SU-DHL-6 (cell line): Measurements from ENCODE around the gene SUGP1.

Experiments
- CTCF ChIP-seq: fragments of 200-600 bp; sonication (generic); IDR thresholded peaks from one replicate; pipeline ENCODE4 v1.5.1; 2017; ENCODE audit warnings: antibody characterized with exemption, mild to moderate bottlenecking, low read length, moderate library complexity; ENCODE audit not compliant: insufficient read depth, poor library complexity, severe bottlenecking
- EZH2phosphoT487 ChIP-seq: fragments of 200-600 bp; sonication (generic), shearing (Covaris generic); conservative IDR thresholded peaks from 2 replicates; pipeline ENCODE4 v1.6.1; 2018; ENCODE audit warnings: mild to moderate bottlenecking, antibody characterized with exemption, low read length, moderate library complexity, mixed read lengths

- no peak for TF ChIP-seq CTCF
- TF ChIP-seq EZH2phosphoT487 = no peak
Measured at GRCh38 chr19:19292607-19293006, 27.7 kb downstream of the SUGP1 start.
